HCT116 (cell line): ENCODE results near the gene MAPK14. TPM values are rescaled to one million over a fixed set of nuclear protein-coding genes. Genes with fewer than 3 reads are reported as not detected.
A peak's percentile ranks its signal among the peaks of the same experiment; 100 is the strongest.

Experiments
- ATAC-seq: fragments of 200-7000 bp; cut with Tn5 transposase; 2 replicates; pipeline ENCODE4 v1.9.1; 2020; ENCODE audit warnings: mild to moderate bottlenecking, moderate library complexity
- BruUV-seq: library from RNA; stranded (reverse); fragments of 400-500 nt; replicated peaks from 2 replicates; lab custom pipeline; 2021; lab: Mats Ljungman, UMichigan
- CTCF ChIA-PET: fragments of 300-600 bp; sonication (Branson Sonifier 250); formaldehyde crosslinking; loops from one replicate; lab custom pipeline; 2021; ENCODE audit warnings: antibody characterized with exemption; lab: Charles Lee
- POLR2A ChIA-PET: fragments of 300-600, 350-600 bp; sonication (Branson Sonifier 250); formaldehyde crosslinking; loops from one replicate; lab custom pipeline; 2021; ENCODE audit warnings: antibody characterized with exemption; lab: Charles Lee
- RAD21 ChIA-PET, 2 experiments: fragments of 300-600 bp; sonication (Branson Sonifier 250); formaldehyde crosslinking; loops; one replicate each; lab custom pipeline; 2023; ENCODE audit warnings: low total read pairs in 2 of 2; ENCODE audit not compliant: uncharacterized antibody in 2 of 2, unreplicated experiment in 2 of 2, low non-redundant PET in 1 of 2; lab: Charles Lee
- DNase-seq: peaks from one replicate; pipeline ENCODE4 v3.0.0-alpha.2; 2010; ENCODE audit warnings: low read depth, low spot score
- H2AFZ ChIP-seq: fragments of 200-600 bp; shearing (Covaris generic), sonication (generic); 2 replicates; pipeline ENCODE4 v1.6.1; 2017; ENCODE audit warnings: low read depth, mixed run types, mixed read lengths, antibody characterized with exemption, low read length; ENCODE audit not compliant: poor library complexity, severe bottlenecking
- H3K27ac ChIP-seq: 2 replicates; pipeline ENCODE4 v1.5.1; 2012; ENCODE audit warnings: low read depth, low read length
- H3K27me3 ChIP-seq: fragments of 200-600 bp; sonication (generic); 2 replicates; pipeline ENCODE4 v1.6.1; 2016; ENCODE audit warnings: mixed run types, low read length, mixed read lengths; ENCODE audit not compliant: insufficient read depth
- H3K36me3 ChIP-seq, 2 experiments: fragments of 200-500 bp in 1 of 2; fragments of 200-600 bp in 1 of 2; sonication (Bioruptor generic) in 1 of 2; sonication (generic) in 1 of 2; 2 replicates each; pipeline versions ENCODE4 v1.5.1 to v1.6.1; 2014 to 2016; ENCODE audit warnings: low read length in 2 of 2, inconsistent platforms in 1 of 2, mixed read lengths in 1 of 2, mixed run types in 1 of 2; ENCODE audit not compliant: insufficient read depth in 2 of 2, control insufficient read depth in 1 of 2
- H3K4me1 ChIP-seq, 2 experiments: fragments of 200-600 bp in 1 of 2; sonication (generic) in 1 of 2; 2 replicates each; pipeline versions ENCODE4 v1.5.1 to v1.6.1; 2012 to 2017; ENCODE audit warnings: low read length in 2 of 2, inconsistent platforms in 1 of 2, mild to moderate bottlenecking in 1 of 2, mixed read lengths in 1 of 2, mixed run types in 1 of 2, moderate library complexity in 1 of 2; ENCODE audit not compliant: insufficient read depth in 2 of 2, control insufficient read depth in 1 of 2
- H3K4me2 ChIP-seq: fragments of 200-600 bp; sonication (generic); 2 replicates; pipeline ENCODE4 v1.6.1; 2017; ENCODE audit warnings: mixed run types, low read length, mixed read lengths
- H3K4me3 ChIP-seq, 2 experiments: fragments of 200-600 bp in 1 of 2; sonication (generic) in 1 of 2; replicated peaks in 1 of 2; 2 replicates each; pipeline ENCODE4 v1.5.1; 2011 to 2016; ENCODE audit warnings: low read length in 2 of 2, control low read depth in 1 of 2, low read depth in 1 of 2, mild to moderate bottlenecking in 1 of 2, mixed read lengths in 1 of 2, mixed run types in 1 of 2
- H3K79me2 ChIP-seq: fragments of 200-600 bp; sonication (generic); 2 replicates; pipeline ENCODE4 v1.6.1; 2017; ENCODE audit warnings: mild to moderate bottlenecking, mixed run types, low read length, moderate library complexity, mixed read lengths; ENCODE audit not compliant: insufficient read depth
- H3K9ac ChIP-seq: fragments of 200-600 bp; sonication (generic); 2 replicates; pipeline ENCODE4 v1.6.1; 2016; ENCODE audit warnings: low read length, mixed read lengths
- H3K9me2 ChIP-seq: fragments of 200-600 bp; sonication (generic), shearing (Covaris generic); 2 replicates; pipeline ENCODE4 v1.6.1; 2017; ENCODE audit warnings: mixed run types, mild to moderate bottlenecking, moderate library complexity; ENCODE audit not compliant: insufficient read depth
- H3K9me3 ChIP-seq, 2 experiments: fragments of 200-500 bp in 1 of 2; fragments of 200-600 bp in 1 of 2; sonication (Bioruptor generic) in 1 of 2; sonication (generic) in 1 of 2; 2 replicates each; pipeline ENCODE4 v1.6.1; 2014 to 2017; ENCODE audit warnings: low read length in 2 of 2, mixed read lengths in 2 of 2, inconsistent platforms in 1 of 2, low read depth in 1 of 2, mild to moderate bottlenecking in 1 of 2, mixed run types in 1 of 2, moderate library complexity in 1 of 2; ENCODE audit not compliant: control insufficient read depth in 1 of 2, insufficient read depth in 1 of 2
- H4K20me1 ChIP-seq: fragments of 200-600 bp; sonication (generic), shearing (Covaris generic); 2 replicates; pipeline ENCODE4 v1.6.1; 2017; ENCODE audit warnings: mixed run types, mild to moderate bottlenecking, moderate library complexity; ENCODE audit not compliant: insufficient read depth
- POLR2AphosphoS5 ChIP-seq: IDR thresholded peaks from 2 replicates; pipeline ENCODE4 v1.6.1; 2011; ENCODE audit warnings: mild to moderate bottlenecking, low read depth, low read length, moderate library complexity
- RAD21 ChIP-seq: IDR thresholded peaks from 2 replicates; pipeline ENCODE4 v1.6.1; 2012; ENCODE audit warnings: low read depth, mild to moderate bottlenecking
- SRF ChIP-seq: IDR thresholded peaks from 2 replicates; pipeline ENCODE4 v1.6.1; 2012; ENCODE audit warnings: low read depth
- ZFX ChIP-seq: fragments of 450-650 bp; IDR thresholded peaks from 2 replicates; pipeline ENCODE4 v1.6.1; 2017
- ZNF274 ChIP-seq: fragments of 200-500 bp; sonication (Bioruptor generic); IDR thresholded peaks from 2 replicates; pipeline ENCODE4 v1.6.1; 2014; ENCODE audit warnings: mild to moderate bottlenecking, low read depth, low read length, inconsistent platforms
- intact Hi-C: fragments of 100-400 bp; cut with micrococcal nuclease; formaldehyde crosslinking; loops from 2 replicates; pipeline ENCODE4 v1.10.0; 2022
- total RNA-seq: library from RNA; stranded (reverse); gene quantifications from one replicate; pipeline ENCODE4 v1.2.1, GENCODE V29; 2021; ENCODE audit not compliant: unreplicated experiment
- TF ChIP-seq, protein P1 (sequence below): IDR thresholded peaks from 2 replicates; pipeline ENCODE4 v1.6.1; 2012; ENCODE audit warnings: low read depth

Gene MAPK14
- total RNA-seq, 1 experiment from 2014 or later = 34.2 TPM

DNA sequence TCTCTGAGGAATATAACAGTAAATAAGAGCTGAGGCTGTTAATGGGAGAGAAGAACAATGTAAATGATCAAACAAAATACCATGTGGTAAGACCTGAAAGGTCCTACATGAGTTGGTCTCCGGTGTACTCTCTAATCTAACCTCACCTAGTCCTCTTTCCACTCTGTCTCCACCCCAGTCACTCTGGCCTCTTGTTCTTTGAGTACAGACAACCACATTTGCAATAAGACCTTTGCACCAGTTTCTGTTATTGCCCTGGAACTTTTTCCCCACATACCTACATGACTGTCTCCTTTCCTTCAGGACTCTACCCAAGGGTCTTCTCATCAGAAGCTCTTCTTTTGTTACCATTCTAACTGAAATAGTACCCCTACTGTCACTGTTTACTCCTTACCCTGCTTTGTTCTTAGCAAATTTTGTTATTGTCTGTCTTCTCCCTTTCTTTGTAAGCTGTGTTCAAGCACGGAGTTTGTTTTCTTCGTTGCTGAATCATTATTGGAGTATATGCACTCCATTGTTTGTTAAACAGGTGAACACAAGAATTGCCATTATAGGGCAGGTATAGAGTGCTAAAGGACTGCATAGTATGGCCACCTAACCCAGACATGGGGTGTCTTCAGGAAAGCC is 37.3 kb downstream of the MAPK14 start:
- H3K79me2 ChIP-seq = peaks cover 65% of the 10 kb centered on the region
- DNase-seq (no peak), ATAC-seq (no peak)
- no peak overlapping the region for H2AFZ ChIP-seq
- no peak overlapping the region for H3K9ac ChIP-seq
- peaks cover 6 to 13% of the 10 kb centered on the region in 2 experiments; a peak in 3 of 4 replicates for H3K4me1 ChIP-seq
- ChIA-PET POLR2A (no interaction called here), RAD21 (no interaction called here), CTCF (no interaction called here)
- H3K9me2 ChIP-seq = no peaks in the 10 kb centered on the region
- no peaks in the 10 kb centered on the region for H3K27me3 ChIP-seq
- no TSS peak for BruUV-seq
- H4K20me1 ChIP-seq = no peaks in the 10 kb centered on the region
- intact Hi-C loops = no loop called here
- H3K27ac ChIP-seq = no peak overlapping the region
- H3K36me3 ChIP-seq = 0 out of 4 replicates have a peak, but pooled peaks cover 0 to 2% of the 10 kb centered on the region in 2 experiments
- H3K9me3 ChIP-seq = no peaks in the 10 kb centered on the region
- no peak for TF ChIP-seq SRF
- TF ChIP-seq RAD21 = no peak
- TF ChIP-seq ZNF274 = no peak
- no peak for TF ChIP-seq ZFX
- TF ChIP-seq POLR2AphosphoS5 = no peak
- TF ChIP-seq, protein P1, sequence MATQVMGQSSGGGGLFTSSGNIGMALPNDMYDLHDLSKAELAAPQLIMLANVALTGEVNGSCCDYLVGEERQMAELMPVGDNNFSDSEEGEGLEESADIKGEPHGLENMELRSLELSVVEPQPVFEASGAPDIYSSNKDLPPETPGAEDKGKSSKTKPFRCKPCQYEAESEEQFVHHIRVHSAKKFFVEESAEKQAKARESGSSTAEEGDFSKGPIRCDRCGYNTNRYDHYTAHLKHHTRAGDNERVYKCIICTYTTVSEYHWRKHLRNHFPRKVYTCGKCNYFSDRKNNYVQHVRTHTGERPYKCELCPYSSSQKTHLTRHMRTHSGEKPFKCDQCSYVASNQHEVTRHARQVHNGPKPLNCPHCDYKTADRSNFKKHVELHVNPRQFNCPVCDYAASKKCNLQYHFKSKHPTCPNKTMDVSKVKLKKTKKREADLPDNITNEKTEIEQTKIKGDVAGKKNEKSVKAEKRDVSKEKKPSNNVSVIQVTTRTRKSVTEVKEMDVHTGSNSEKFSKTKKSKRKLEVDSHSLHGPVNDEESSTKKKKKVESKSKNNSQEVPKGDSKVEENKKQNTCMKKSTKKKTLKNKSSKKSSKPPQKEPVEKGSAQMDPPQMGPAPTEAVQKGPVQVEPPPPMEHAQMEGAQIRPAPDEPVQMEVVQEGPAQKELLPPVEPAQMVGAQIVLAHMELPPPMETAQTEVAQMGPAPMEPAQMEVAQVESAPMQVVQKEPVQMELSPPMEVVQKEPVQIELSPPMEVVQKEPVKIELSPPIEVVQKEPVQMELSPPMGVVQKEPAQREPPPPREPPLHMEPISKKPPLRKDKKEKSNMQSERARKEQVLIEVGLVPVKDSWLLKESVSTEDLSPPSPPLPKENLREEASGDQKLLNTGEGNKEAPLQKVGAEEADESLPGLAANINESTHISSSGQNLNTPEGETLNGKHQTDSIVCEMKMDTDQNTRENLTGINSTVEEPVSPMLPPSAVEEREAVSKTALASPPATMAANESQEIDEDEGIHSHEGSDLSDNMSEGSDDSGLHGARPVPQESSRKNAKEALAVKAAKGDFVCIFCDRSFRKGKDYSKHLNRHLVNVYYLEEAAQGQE = no peak
- H3K4me2 ChIP-seq = 0 out of 2 replicates have a peak overlapping the region, but pooled peaks have one; percentile 6
- no peak overlapping the region for H3K4me3 ChIP-seq
